Posterior cingulate gyrus (tissue), 11 donors: ENCODE results near the gene SOCS3.

ENCODE experiments used
- DNase-seq, 10 donors: peaks; one replicate each; pipeline versions ENCODE4 v3.0.0 to v3.0.0-alpha.2; 2020 to 2021; ENCODE audit warnings: mixed read lengths in 3 of 10
- intact Hi-C: fragments of 100-400 bp; cut with DNase I; formaldehyde crosslinking; loops from one replicate; pipeline ENCODE4 v1.15.1; 2023

SOCS3 gene

GRCh38 chr17:78359997-78360370, at the start of gene SOCS3:
SOCS3 (minus strand) TSS chr17:78360077; CDS start chr17:78359095, 982 bp downstream.
- intact Hi-C loops: loop anchor here (5.0 kb wide), 1 partner anchor 62 kb away; no protein-coding TSS in a partner anchor
- peak; percentile 64 to 99 (median 85) for DNase-seq

GRCh38 chr17:78409191-78409928, 49.5 kb upstream of the SOCS3 start:
- DNase-seq: no peak
- intact Hi-C loops: no loop called here

- DNase-seq: no peak
- intact Hi-C loops: no loop called here
Observed at GRCh38 chr17:78408476-78409050, 48.7 kb upstream of the SOCS3 start.

- DNase-seq: no peak
- intact Hi-C loops: no loop called here
Observed at GRCh38 chr17:78407387-78408000, 47.6 kb upstream of the SOCS3 start.

- DNase-seq: no peak
- intact Hi-C loops: no loop called here
Observed at GRCh38 chr17:78406920-78407319, 47.0 kb upstream of the SOCS3 start.

GRCh38 chr17:78406396-78406795, 46.5 kb upstream of the SOCS3 start:
- no peak for DNase-seq
- intact Hi-C loops: no loop called here

- no peak for DNase-seq
- intact Hi-C loops: no loop called here
Observed at GRCh38 chr17:78403822-78404221, 43.9 kb upstream of the SOCS3 start.

GRCh38 chr17:78401891-78402290, 42.0 kb upstream of the SOCS3 start:
- intact Hi-C loops: no loop called here

GRCh38 chr17:78401246-78401645, 41.4 kb upstream of the SOCS3 start:
- DNase-seq: no peak
- intact Hi-C loops: no loop called here

More at GRCh38 chr17:78401891-78402290, 42.0 kb upstream of the SOCS3 start:
- peak in 1 of 10 donors; percentile 29 for DNase-seq

GRCh38 chr17:78400581-78401240, 40.8 kb upstream of the SOCS3 start:
- intact Hi-C loops: no loop called here
- DNase-seq: peak in 2 of 10 donors; percentile 26 to 66

- peak in 2 of 10 donors; percentile 8 to 41 for DNase-seq
- intact Hi-C loops: no loop called here
Observed at GRCh38 chr17:78399693-78400144, 39.8 kb upstream of the SOCS3 start.

GRCh38 chr17:78399028-78399692, 39.3 kb upstream of the SOCS3 start:
- intact Hi-C loops: no loop called here
- peak in 2 of 10 donors; percentile 20 to 65 for DNase-seq

GRCh38 chr17:78398390-78398789, 38.5 kb upstream of the SOCS3 start:
- peak in 1 of 10 donors; percentile 49 for DNase-seq
- intact Hi-C loops: no loop called here

GRCh38 chr17:78397681-78398101, 37.8 kb upstream of the SOCS3 start:
- peak in 1 of 10 donors; percentile 56 for DNase-seq
- intact Hi-C loops: no loop called here

- DNase-seq: peak in 1 of 10 donors; percentile 76
- intact Hi-C loops: no loop called here
Observed at GRCh38 chr17:78396441-78397337, 36.8 kb upstream of the SOCS3 start.

- DNase-seq: no peak
- intact Hi-C loops: no loop called here
Observed at GRCh38 chr17:78395155-78395554, 35.3 kb upstream of the SOCS3 start.

- intact Hi-C loops: no loop called here
Observed at GRCh38 chr17:78394209-78394608, 34.3 kb upstream of the SOCS3 start.

GRCh38 chr17:78393575-78393974, 33.7 kb upstream of the SOCS3 start:
- DNase-seq: no peak
- intact Hi-C loops: no loop called here

More at GRCh38 chr17:78394209-78394608, 34.3 kb upstream of the SOCS3 start:
- no peak for DNase-seq

- DNase-seq: no peak
- intact Hi-C loops: no loop called here
Observed at GRCh38 chr17:78392295-78392694, 32.4 kb upstream of the SOCS3 start.
